ENCODE data around the gene FBXO28.
A peak's percentile ranks its signal among the peaks of the same experiment; 100 is the strongest.

GRCh38 chr1:224182866-224183590 lies 69.1 kb downstream of the FBXO28 start, which contains the start of gene DEGS1:
- TF ChIP-seq CTCF (IDR thresholded peaks at IDR 0.05; ENCODE audit: extremely low read depth in 1 of 2, insufficient read depth in 1 of 2, low read depth in 1 of 2, low read length in 2 of 2) (no peak), JUN (IDR thresholded peaks at IDR 0.05; ENCODE audit: borderline replicate concordance, insufficient read depth, insufficient read length, low read depth) (no peak), POLR2A (IDR thresholded peaks at IDR 0.05; ENCODE audit: low read depth, low read length) (peak; percentile 81), POLR2AphosphoS5 (IDR thresholded peaks at IDR 0.05; ENCODE audit: insufficient read depth, low read depth, low read length) (peak; percentile 83), MAX (IDR thresholded peaks at IDR 0.05; ENCODE audit: insufficient read depth, insufficient read length) (no peak)

Data from endothelial cell of umbilical vein (primary cell).